GM20000 (cell line): ENCODE measurements around the gene KRTAP1-3.
"Not testable (repeated sequence)": the region's sequence is repeated elsewhere in the genome, so short reads cannot be mapped to it uniquely, and the experiment has no call there.

Experiments
- DNase-seq: peaks from one replicate; pipeline ENCODE4 v3.0.0; 2012; ENCODE audit warnings: low spot score
- TF ChIP-seq, protein P1 (sequence below): IDR thresholded peaks from 2 replicates; pipeline ENCODE4 v1.5.1; 2012; ENCODE audit warnings: mild to moderate bottlenecking, control low read depth; ENCODE audit errors: extremely low read depth, missing control alignments

KRTAP1-3 gene

DNA sequence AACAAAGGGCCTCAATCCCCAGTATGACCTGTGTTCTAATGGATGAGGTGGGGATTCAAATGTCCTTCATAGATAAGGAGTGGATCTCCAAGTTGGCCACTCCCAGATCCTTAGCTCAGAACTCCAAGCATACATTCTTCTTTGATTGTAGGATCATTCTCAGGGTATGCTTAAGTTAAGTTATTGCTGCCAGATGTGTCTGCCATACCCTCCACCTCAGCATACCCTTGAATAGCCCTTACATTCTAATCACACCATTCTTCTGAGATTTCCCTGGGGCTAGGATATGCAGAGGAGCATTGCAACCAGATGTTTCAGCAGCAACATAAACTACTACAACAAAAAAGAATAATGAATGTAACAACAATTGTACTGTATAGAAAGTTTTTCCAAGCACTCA lies 32.6 kb upstream of the KRTAP1-3 start:
- TF ChIP-seq, protein P1, sequence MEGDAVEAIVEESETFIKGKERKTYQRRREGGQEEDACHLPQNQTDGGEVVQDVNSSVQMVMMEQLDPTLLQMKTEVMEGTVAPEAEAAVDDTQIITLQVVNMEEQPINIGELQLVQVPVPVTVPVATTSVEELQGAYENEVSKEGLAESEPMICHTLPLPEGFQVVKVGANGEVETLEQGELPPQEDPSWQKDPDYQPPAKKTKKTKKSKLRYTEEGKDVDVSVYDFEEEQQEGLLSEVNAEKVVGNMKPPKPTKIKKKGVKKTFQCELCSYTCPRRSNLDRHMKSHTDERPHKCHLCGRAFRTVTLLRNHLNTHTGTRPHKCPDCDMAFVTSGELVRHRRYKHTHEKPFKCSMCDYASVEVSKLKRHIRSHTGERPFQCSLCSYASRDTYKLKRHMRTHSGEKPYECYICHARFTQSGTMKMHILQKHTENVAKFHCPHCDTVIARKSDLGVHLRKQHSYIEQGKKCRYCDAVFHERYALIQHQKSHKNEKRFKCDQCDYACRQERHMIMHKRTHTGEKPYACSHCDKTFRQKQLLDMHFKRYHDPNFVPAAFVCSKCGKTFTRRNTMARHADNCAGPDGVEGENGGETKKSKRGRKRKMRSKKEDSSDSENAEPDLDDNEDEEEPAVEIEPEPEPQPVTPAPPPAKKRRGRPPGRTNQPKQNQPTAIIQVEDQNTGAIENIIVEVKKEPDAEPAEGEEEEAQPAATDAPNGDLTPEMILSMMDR = no peak
- DNase-seq = no peak

DNA sequence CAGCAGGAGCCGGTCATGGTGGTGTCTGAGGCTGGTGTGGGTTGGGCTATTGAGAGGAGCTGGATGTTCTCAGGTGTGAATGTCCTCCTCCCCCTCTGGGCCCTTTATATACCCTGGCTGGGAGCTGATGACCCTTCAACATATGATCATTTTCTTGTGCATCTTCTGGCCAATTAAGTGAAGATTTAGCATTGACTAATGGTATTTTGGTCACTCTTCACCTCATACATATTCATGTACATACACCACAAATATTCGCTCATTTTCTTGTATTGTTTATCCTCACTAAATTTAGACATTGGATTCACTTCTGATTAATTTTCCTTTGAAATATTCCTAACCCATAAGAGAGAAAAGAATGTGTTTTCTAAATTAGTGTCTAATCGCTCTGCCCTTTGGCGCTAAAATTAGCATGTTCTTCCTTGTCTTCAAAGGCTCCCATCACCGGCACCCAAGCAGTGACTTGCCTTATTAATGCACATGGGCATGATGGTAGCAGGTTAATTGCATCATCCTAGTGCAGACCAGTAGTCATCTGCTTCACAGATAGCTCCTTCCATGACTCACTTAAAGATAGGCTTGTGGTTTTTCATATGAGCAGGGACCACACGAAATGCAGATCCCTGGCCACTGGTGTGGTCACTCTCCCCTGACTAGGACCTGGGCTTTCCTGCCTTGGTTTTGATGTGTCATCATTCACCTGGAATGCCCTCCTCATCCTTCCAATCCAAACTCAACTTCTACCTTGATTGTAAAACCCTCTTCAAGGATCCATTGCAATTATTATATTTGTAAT lies 31.4 kb upstream of the KRTAP1-3 start, which contains the start of gene KRTAP2-4:
TSS of gene KRTAP2-4 (minus strand) at position 51 of the 796 bp plus-strand sequence. CDS start at position 17, 34 bp downstream.
- DNase-seq = no peak
- TF ChIP-seq, protein P1 = no peak

DNA sequence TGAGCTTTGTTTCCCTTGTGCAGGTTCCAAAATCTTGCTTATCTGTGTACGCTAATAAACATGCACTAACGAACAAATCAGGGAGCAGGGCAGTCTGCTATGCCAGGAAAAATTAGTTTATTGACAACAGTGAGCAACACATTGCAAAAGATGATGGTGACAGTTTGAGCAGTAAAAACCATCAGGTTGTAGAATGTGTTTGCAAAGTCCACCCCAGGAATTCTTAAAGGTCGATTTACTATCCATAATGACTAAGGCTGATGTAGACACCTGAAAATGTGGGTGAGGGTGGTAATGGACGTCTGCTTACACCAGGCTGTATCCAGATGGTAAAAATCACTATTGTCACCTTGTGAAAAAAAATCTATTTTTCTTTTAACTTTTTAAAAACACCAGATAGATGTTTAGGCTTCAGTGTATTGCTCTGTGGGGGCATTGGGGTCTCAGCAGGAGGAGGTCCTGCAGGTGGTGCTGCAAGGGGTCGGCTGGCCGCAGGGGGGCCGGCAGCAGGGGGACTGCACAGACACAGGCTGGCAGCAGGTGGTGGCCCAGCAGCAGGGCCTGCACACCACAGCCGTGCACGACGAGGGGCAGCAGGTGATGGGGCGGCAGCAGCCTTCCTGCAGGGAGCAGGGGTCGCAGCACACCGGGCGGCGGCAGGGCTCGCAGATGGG lies 30.5 kb upstream of the KRTAP1-3 start:
- not testable (repeated sequence) for DNase-seq

DNA sequence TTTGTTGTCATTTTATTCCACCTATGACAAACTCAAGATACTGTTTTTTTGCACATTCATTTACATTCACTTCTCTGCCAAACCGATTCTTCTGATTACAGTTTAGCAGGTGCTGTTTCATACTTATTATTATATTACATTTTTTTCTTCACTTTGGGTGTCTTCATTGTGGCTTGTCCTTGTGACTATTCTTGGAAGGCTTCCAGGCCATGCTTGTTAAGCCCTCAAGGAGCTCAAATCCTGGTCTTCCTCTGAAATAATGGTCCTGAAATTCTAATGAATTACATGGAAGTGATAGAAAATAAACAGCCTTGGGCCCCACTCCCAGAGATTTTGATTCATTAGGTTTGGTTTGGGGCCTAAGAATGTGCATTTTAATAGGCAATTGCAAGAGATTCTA lies 29.6 kb upstream of the KRTAP1-3 start:
- no peak for DNase-seq
- TF ChIP-seq, protein P1 = no peak

DNA sequence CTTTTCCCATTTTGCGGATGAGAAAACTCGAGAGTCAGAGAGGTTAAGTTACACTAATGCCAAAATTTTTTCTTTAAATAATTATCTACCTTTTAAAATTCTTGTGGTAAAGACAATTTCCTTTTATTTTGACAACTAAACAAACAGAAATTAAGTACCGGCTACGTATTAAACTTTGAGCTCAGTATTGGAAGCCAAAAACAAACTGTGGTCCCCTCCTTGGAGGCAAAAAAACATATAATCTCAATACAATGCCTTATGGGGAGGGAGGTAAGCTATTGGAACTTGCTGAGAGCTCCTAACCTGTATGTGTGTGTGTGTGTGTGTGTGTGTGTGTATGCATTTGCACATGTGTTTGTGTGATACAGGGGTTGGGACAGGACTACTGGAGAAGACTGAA lies 28.8 kb upstream of the KRTAP1-3 start:
- DNase-seq = no peak
- TF ChIP-seq, protein P1 = no peak

DNA sequence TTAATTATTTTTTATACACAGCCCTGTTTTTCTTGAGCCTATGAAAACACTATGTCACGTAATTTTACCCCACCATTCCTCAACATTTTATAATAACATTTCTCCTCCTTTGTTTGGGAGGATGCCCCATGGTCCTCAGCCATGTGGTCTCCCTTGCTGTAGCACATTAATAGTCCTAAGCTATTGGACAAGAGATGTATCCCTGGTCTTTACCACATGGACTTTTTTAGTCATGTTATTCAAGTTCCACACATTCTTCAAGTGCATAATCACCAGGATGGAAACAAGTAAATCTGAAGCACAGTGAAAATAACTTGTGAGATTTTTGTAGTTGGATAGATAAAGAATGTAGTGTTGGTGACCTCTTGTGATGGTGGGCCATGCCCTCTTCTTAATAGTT lies 27.3 kb upstream of the KRTAP1-3 start:
- no peak for DNase-seq
- TF ChIP-seq, protein P1 = no peak

DNA sequence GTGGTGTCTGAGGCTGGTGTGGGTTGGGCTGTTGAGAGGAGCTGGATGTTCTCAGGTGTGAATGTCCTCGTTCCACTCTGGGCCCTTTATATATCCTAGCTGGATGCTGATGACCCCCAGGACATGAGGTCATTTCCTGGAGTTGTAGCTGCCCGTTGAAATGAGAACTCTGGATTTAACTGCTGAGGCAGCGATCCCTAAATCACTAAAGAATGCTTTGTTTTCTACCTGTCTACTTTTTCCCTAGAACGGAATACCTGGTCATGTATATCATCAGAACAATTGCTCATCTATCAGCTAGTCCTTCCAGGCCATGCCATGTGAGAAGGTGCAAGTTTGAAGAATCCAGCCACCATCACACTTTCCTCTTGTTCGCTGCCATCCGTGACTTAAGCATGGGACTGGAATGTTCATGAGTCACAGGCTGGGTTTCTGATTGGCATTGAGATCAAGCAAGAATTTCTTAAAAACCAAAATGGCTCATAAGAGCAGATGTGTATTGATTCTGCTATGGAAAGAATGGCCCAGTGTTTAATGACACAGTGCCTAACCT lies 25.5 kb upstream of the KRTAP1-3 start, which contains the start of gene KRTAP2-3:
TSS of gene KRTAP2-3 (minus strand) at position 63 of the 553 bp plus-strand sequence. CDS start 64 bp downstream, outside the sequence.
- TF ChIP-seq, protein P1 = no peak
- no peak for DNase-seq

DNA sequence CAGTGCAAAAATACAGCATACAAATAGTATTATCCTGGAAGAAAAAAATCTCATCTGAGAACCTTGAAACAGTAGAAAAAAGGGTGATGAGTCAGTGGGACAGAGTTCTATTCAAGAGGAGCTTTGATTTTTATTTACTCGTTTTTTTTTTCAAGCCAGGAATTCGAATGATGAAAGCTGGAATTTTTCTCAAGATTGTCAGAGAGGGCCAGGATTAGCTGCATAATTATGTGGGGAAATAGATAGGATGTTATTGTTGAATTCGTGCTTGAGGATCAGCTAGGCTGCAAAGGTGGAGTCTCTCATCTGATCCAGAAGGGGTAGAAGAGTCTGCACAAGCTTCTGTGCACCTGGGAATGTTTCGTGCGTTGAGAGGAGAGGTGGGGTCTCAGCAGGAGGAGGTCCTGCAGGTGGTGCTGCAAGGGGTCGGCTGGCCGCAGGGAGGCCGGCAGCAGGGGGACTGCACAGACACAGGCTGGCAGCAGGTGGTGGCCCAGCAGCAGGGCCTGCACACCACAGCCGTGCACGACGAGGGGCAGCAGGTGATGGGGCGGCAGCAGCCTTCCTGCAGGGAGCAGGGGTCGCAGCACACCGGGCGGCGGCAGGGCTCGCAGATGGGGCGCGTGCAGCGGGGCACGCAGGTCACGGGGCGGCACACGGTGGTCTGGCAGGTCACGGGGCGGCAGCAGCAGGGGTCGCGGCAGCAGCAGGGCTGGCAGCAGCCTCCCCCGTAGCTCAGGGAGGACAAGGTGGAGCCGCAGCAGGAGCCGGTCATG lies 24.8 kb upstream of the KRTAP1-3 start:
- DNase-seq = not testable (repeated sequence)
